Measurements from ENCODE around the gene STK10. TPM values are rescaled to one million over a fixed set of nuclear protein-coding genes. Genes with fewer than 3 reads are reported as not detected.

Gene STK10
- total RNA-seq, 3 donors from 2014 or later (not counting 1 experiment from before 2014, with no cell fraction given), result 705 to 879 (median 783) TPM

- Mint-ChIP-seq H3K27ac (peak overlapping the region in 1 of 2 donors; percentile 67), H3K4me1 (peaks cover 13 to 27% of the 10 kb centered on the region in 2 donors), H3K27me3 (ENCODE audit: low read depth in 2 of 2) (no peaks in the 10 kb centered on the region), H3K4me3 (no peak overlapping the region), H3K36me3 (peaks cover 9% of the 10 kb centered on the region), H3K9me3 (no peaks in the 10 kb centered on the region)
- H3K9me3 ChIP-seq (ENCODE audit: control insufficient read depth, insufficient read depth, low read length), result no peaks in the 10 kb centered on the region
- H3K36me3 ChIP-seq (ENCODE audit: control insufficient read depth, insufficient read depth, low read length), result peaks cover 88% of the 10 kb centered on the region
- no peaks in the 10 kb centered on the region for H3K27me3 ChIP-seq (ENCODE audit: control insufficient read depth, insufficient read depth, low read length)
- 97% methylated on average over 8 of the region's 10 CpGs for WGBS (ENCODE audit: insufficient coverage)
- H3K4me1 ChIP-seq (ENCODE audit: control insufficient read depth, insufficient read depth, low read length), result peaks cover 5% of the 10 kb centered on the region
- no peak overlapping the region for H3K4me3 ChIP-seq (ENCODE audit: low read length)
- TF ChIP-seq CTCF (IDR thresholded peaks at IDR 0.05), result no peak
- DNase-seq (no peak), ATAC-seq (no peak)
- no peak overlapping the region for H3K27ac ChIP-seq (ENCODE audit: low read length)
- intact Hi-C loops (cut with micrococcal nuclease), result no loop called here
Measured at GRCh38 chr5:172093559-172093958, 94.5 kb downstream of the STK10 start.

- intact Hi-C loops (cut with micrococcal nuclease), result no loop called here
- WGBS (ENCODE audit: insufficient coverage), result 94% methylated on average over 17 of the region's 17 CpGs
- Histone ChIP-seq H3K36me3 (ENCODE audit: control insufficient read depth, insufficient read depth, low read length) (peaks cover 76% of the 10 kb centered on the region), H3K27me3 (ENCODE audit: control insufficient read depth, insufficient read depth, low read length) (no peaks in the 10 kb centered on the region), H3K4me3 (ENCODE audit: low read length) (no peak overlapping the region), H3K27ac (ENCODE audit: low read length) (no peak overlapping the region), H3K9me3 (ENCODE audit: control insufficient read depth, insufficient read depth, low read length) (no peaks in the 10 kb centered on the region), H3K4me1 (ENCODE audit: control insufficient read depth, insufficient read depth, low read length) (no peaks in the 10 kb centered on the region)
- ATAC-seq, result no peak
- H3K27ac Mint-ChIP-seq, result peak overlapping the region in 1 of 2 donors; percentile 22
- TF ChIP-seq CTCF (IDR thresholded peaks at IDR 0.05), result no peak
- H3K9me3 Mint-ChIP-seq, result no peaks in the 10 kb centered on the region
- no peaks in the 10 kb centered on the region for H3K27me3 Mint-ChIP-seq (ENCODE audit: low read depth in 2 of 2)
- no peak overlapping the region for H3K4me3 Mint-ChIP-seq
- peaks cover under 1 to 13% of the 10 kb centered on the region in 2 donors for H3K4me1 Mint-ChIP-seq
- H3K36me3 Mint-ChIP-seq, result no peaks in the 10 kb centered on the region
- no peak for DNase-seq
Measured at GRCh38 chr5:172091956-172092732, 95.9 kb downstream of the STK10 start.

GRCh38 chr5:172090976-172091547 lies 97.0 kb downstream of the STK10 start:
- H3K9me3 Mint-ChIP-seq, result no peaks in the 10 kb centered on the region
- no peak for TF ChIP-seq CTCF (IDR thresholded peaks at IDR 0.05)
- H3K27ac Mint-ChIP-seq, result peak overlapping the region in 1 of 2 donors; percentile 11
- no peak overlapping the region for H3K4me3 Mint-ChIP-seq
- H3K36me3 Mint-ChIP-seq, result no peaks in the 10 kb centered on the region
- 96% methylated on average over 10 of the region's 10 CpGs for WGBS (ENCODE audit: insufficient coverage)
- H3K4me1 Mint-ChIP-seq, result peaks cover 4 to 20% of the 10 kb centered on the region in 2 donors
- H3K27me3 Mint-ChIP-seq (ENCODE audit: low read depth in 2 of 2), result no peaks in the 10 kb centered on the region
- no peaks in the 10 kb centered on the region for H3K9me3 ChIP-seq (ENCODE audit: control insufficient read depth, insufficient read depth, low read length)
- no peaks in the 10 kb centered on the region for H3K27me3 ChIP-seq (ENCODE audit: control insufficient read depth, insufficient read depth, low read length)
- peaks cover 7% of the 10 kb centered on the region for H3K4me1 ChIP-seq (ENCODE audit: control insufficient read depth, insufficient read depth, low read length)
- H3K4me3 ChIP-seq (ENCODE audit: low read length), result no peak overlapping the region
- no peak overlapping the region for H3K27ac ChIP-seq (ENCODE audit: low read length)
- H3K36me3 ChIP-seq (ENCODE audit: control insufficient read depth, insufficient read depth, low read length), result peaks cover 74% of the 10 kb centered on the region
- DNase-seq (no peak), ATAC-seq (no peak)
- intact Hi-C loops (cut with micrococcal nuclease), result no loop called here
